A549 (cell line): ENCODE data around the gene S100A13. TPM values are rescaled to one million over a fixed set of nuclear protein-coding genes. Genes with fewer than 3 reads are reported as not detected.
A peak's percentile ranks its signal among the peaks of the same experiment; 100 is the strongest.

Experiments
- ATAC-seq, 2 experiments: fragments of 200-7000 bp in 1 of 2; fragments of >200 bp in 1 of 2; cut with Nextera tagmentation in 1 of 2; cut with Tn5 transposase in 1 of 2; 3 replicates each; pipeline versions ENCODE4 v1.8.0 to v1.9.1; 2018 to 2020; ENCODE audit warnings: mild to moderate bottlenecking in 1 of 2, moderate library complexity in 1 of 2
- CTCF ChIA-PET: fragments of 300-600 bp; sonication (Branson Sonifier 250); formaldehyde crosslinking; extraction: SDS; loops from one replicate; lab custom pipeline; 2021; ENCODE audit warnings: antibody characterized with exemption, inconsistent platforms; lab: Yijun Ruan, JAX
- POLR2A ChIA-PET: fragments of 350-600 bp; formaldehyde crosslinking; extraction: SDS; loops from one replicate; lab custom pipeline; 2021; ENCODE audit warnings: antibody characterized with exemption, inconsistent platforms; lab: Yijun Ruan, JAX
- DNase-seq, 2 experiments: peaks; one replicate each; pipeline versions ENCODE4 v3.0.0 to v3.0.0-alpha.2; 2011 to 2016; ENCODE audit warnings: low read depth in 1 of 2, low spot score in 1 of 2
- FAIRE-seq: peaks from 2 replicates; lab custom pipeline; 2011; peaks lifted over from hg19 to GRCh38; lab: Jason Lieb, UNC
- H3K27ac ChIP-seq, 2 experiments: fragments of >200 bp; sonication (Bioruptor Twin); formaldehyde crosslinking; 3 replicates each; pipeline ENCODE4 v1.5.1; 2016 to 2017
- H3K4me1 ChIP-seq: fragments of >200 bp; sonication (Bioruptor Twin); formaldehyde crosslinking; 3 replicates; pipeline ENCODE4 v1.6.1; 2016
- H3K4me2 ChIP-seq: fragments of >200 bp; sonication (Bioruptor Twin); formaldehyde crosslinking; 3 replicates; pipeline ENCODE4 v1.6.1; 2016
- H3K4me3 ChIP-seq: fragments of >200 bp; sonication (Bioruptor Twin); formaldehyde crosslinking; 3 replicates; pipeline ENCODE4 v1.5.1; 2016
- H3K9me3 ChIP-seq: fragments of >200 bp; sonication (Bioruptor Twin); formaldehyde crosslinking; 3 replicates; pipeline ENCODE4 v1.6.1; 2016
- CBX8 ChIP-seq: fragments of 200-600 bp; sonication (generic); IDR thresholded peaks from 2 replicates; pipeline ENCODE4 v1.6.1; 2016
- CHD4 ChIP-seq: fragments of 200-600 bp; sonication (generic); IDR thresholded peaks from 2 replicates; pipeline ENCODE4 v1.6.1; 2016; ENCODE audit warnings: antibody characterized with exemption, mild to moderate bottlenecking, borderline replicate concordance
- ELK1 ChIP-seq: fragments of 150-350 bp; IDR thresholded peaks from 2 replicates; pipeline ENCODE4 v1.6.1; 2014; ENCODE audit warnings: low read depth, mild to moderate bottlenecking, low read length
- EP300 ChIP-seq, 2 experiments: fragments of >200 bp; sonication (Bioruptor Twin); formaldehyde crosslinking; IDR thresholded peaks; 2 replicates in 1 of 2; 3 replicates in 1 of 2; pipeline ENCODE4 v1.6.1; 2016 to 2017
- ESRRA ChIP-seq: fragments of 150-350 bp; IDR thresholded peaks from 2 replicates; pipeline ENCODE4 v1.6.1; 2014; ENCODE audit warnings: mild to moderate bottlenecking, low read length, borderline replicate concordance
- HDAC2 ChIP-seq: fragments of 200-600 bp; sonication (generic); IDR thresholded peaks from 2 replicates; pipeline ENCODE4 v1.6.1; 2016
- HEYL ChIP-seq: fragments of 250-450 bp; sonication (Bioruptor Pico); IDR thresholded peaks from 2 replicates; pipeline ENCODE4 v1.8.0; 2021; ENCODE audit warnings: mild to moderate bottlenecking, moderate library complexity
- JUN ChIP-seq, 2 experiments: fragments of >200 bp; sonication (Bioruptor Twin); formaldehyde crosslinking; IDR thresholded peaks; 2 replicates in 1 of 2; 3 replicates in 1 of 2; pipeline ENCODE4 v1.6.1; 2016 to 2017
- JUNB ChIP-seq: fragments of >200 bp; sonication (Bioruptor Twin); formaldehyde crosslinking; IDR thresholded peaks from 2 replicates; pipeline ENCODE4 v1.6.1; 2016
- MAFK ChIP-seq: fragments of 450-650 bp; IDR thresholded peaks from 2 replicates; pipeline ENCODE4 v1.6.1; 2014; ENCODE audit not compliant: partially characterized antibody
- MYC ChIP-seq: IDR thresholded peaks from 2 replicates; pipeline ENCODE4 v1.6.1; 2012; ENCODE audit warnings: mild to moderate bottlenecking, inconsistent platforms, low read length, improper control_type of control experiment, borderline replicate concordance
- NFE2L2 ChIP-seq: fragments of 150-350 bp; conservative IDR thresholded peaks from 2 replicates; pipeline ENCODE4 v1.6.1; 2014; ENCODE audit warnings: low read length
- RAD21 ChIP-seq, 2 experiments: fragments of >200 bp in 1 of 2; sonication (Bioruptor Twin) in 1 of 2; formaldehyde crosslinking in 1 of 2; IDR thresholded peaks in 1 of 2; conservative IDR thresholded peaks in 1 of 2; 2 replicates in 1 of 2; 3 replicates in 1 of 2; pipeline ENCODE4 v1.6.1; 2012 to 2018; ENCODE audit warnings: inconsistent platforms in 1 of 2
- RARB ChIP-seq: fragments of 250-450 bp; sonication (Bioruptor Pico); IDR thresholded peaks from 2 replicates; pipeline ENCODE4 v1.8.0; 2021; ENCODE audit warnings: mild to moderate bottlenecking, moderate library complexity
- RCOR1 ChIP-seq: fragments of 150-350 bp; IDR thresholded peaks from 2 replicates; pipeline ENCODE4 v1.6.1; 2014; ENCODE audit warnings: antibody characterized with exemption, low read length, low read depth
- RNF2 ChIP-seq: fragments of 200-600 bp; sonication (generic); IDR thresholded peaks from 2 replicates; pipeline ENCODE4 v1.6.1; 2016; ENCODE audit warnings: low read depth, mild to moderate bottlenecking, antibody characterized with exemption, moderate library complexity, borderline replicate concordance
- WGBS: methylation state at CpG from one replicate; pipeline ENCODE4 v1.1.6; 2017; ENCODE audit errors: missing lambda C conversion rate; 5-methylcytosine and 5-hydroxymethylcytosine counted together
- polyA plus RNA-seq, 4 experiments: library from polyadenylated mRNA; depleted of rRNA in 3 of 4; stranded (reverse); fragments of >200 nt; fragmentation: RNase III in 1 of 4; extraction: RNeasy Plus Mini Kit Qiagen cat#74134 plus additional on column Dnase treatment in 1 of 4; gene quantifications; 2 replicates in 3 of 4; 3 replicates in 1 of 4; pipeline ENCODE4 v1.2.3, GENCODE V29; 2011 to 2017
- TF ChIP-seq, protein P1 (sequence below): fragments of >200 bp; sonication (Bioruptor Twin); formaldehyde crosslinking; IDR thresholded peaks from 3 replicates; pipeline ENCODE4 v1.6.1; 2016
- TF ChIP-seq, protein P2 (sequence below): fragments of 250-450 bp; sonication (Bioruptor Pico); IDR thresholded peaks from 2 replicates; pipeline ENCODE4 v1.5.0; 2020; ENCODE audit warnings: low read depth, mild to moderate bottlenecking, moderate library complexity
- TF ChIP-seq, protein P3 (sequence below): fragments of 450-650 bp; IDR thresholded peaks from 2 replicates; pipeline ENCODE4 v1.6.1; 2014; ENCODE audit warnings: antibody characterized with exemption
- TF ChIP-seq, protein P4 (sequence below): fragments of >200 bp; sonication (Bioruptor Twin); formaldehyde crosslinking; IDR thresholded peaks from 2 replicates; pipeline ENCODE4 v1.6.1; 2016

S100A13 gene
- polyA plus RNA-seq, 2 of the 4 experiments (the other 2 are of a cell fraction), result 113 to 129 TPM

DNA sequence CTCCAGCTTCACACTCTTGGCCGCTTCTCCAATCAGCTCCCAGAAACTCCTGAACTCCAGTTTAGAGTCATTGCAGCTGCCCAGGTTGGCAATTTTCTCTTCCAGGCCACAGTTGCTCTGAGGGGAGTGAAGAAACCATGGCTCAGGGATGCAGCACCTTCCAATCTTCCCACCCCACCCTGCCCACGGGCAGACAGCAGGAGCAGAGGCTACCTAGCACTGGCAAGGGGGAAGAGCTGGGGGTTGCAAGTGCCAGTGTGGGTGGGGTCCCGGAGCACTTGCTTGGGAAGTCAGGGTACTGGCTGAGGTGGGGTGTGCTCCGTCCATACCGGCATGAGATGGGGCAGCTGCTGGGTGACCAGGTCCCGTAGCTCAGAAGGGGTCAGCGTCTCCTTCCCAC is 12.4 kb downstream of the S100A13 start:
- Histone ChIP-seq H3K9me3 (no peaks in the 10 kb centered on the region), H3K27ac (peak overlapping the region in 1 of 2 experiments; percentile 91; a peak in 2 of 6 replicates), H3K4me2 (no peak overlapping the region)
- 100% methylated on average over 5 of the region's 7 CpGs for WGBS
- DNase-seq, result no peak
- POLR2A ChIA-PET, result interaction anchor here (1.7 to 4.7 kb wide), 2 partner anchors 12 to 20 kb away, joined by 11 to 49 read pairs; partner anchors contain the start of genes CHTOP and S100A13
- CTCF ChIA-PET, result interaction anchor here (0.8 to 18.3 kb wide), 12 partner anchors 9 to 332 kb away, joined by 3 to 253 read pairs (median 8); partner anchors contain the start of genes CHTOP, DENND4B, S100A1 and S100A13
- TF ChIP-seq MYC, result no peak
- TF ChIP-seq, protein P1, sequence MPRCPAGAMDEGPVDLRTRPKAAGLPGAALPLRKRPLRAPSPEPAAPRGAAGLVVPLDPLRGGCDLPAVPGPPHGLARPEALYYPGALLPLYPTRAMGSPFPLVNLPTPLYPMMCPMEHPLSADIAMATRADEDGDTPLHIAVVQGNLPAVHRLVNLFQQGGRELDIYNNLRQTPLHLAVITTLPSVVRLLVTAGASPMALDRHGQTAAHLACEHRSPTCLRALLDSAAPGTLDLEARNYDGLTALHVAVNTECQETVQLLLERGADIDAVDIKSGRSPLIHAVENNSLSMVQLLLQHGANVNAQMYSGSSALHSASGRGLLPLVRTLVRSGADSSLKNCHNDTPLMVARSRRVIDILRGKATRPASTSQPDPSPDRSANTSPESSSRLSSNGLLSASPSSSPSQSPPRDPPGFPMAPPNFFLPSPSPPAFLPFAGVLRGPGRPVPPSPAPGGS, result no peak
- no peak for TF ChIP-seq NFE2L2
- TF ChIP-seq RARB (CRISPR knock-in tag), result no peak
- TF ChIP-seq, protein P2, sequence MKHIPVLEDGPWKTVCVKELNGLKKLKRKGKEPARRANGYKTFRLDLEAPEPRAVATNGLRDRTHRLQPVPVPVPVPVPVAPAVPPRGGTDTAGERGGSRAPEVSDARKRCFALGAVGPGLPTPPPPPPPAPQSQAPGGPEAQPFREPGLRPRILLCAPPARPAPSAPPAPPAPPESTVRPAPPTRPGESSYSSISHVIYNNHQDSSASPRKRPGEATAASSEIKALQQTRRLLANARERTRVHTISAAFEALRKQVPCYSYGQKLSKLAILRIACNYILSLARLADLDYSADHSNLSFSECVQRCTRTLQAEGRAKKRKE (CRISPR knock-in tag), result no peak
- TF ChIP-seq, protein P3, sequence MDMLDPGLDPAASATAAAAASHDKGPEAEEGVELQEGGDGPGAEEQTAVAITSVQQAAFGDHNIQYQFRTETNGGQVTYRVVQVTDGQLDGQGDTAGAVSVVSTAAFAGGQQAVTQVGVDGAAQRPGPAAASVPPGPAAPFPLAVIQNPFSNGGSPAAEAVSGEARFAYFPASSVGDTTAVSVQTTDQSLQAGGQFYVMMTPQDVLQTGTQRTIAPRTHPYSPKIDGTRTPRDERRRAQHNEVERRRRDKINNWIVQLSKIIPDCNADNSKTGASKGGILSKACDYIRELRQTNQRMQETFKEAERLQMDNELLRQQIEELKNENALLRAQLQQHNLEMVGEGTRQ, result no peak
- TF ChIP-seq RCOR1, result no peak
- TF ChIP-seq JUN (IDR thresholded peaks at IDR 0.05), result no peak
- no peak for TF ChIP-seq HEYL
- TF ChIP-seq JUNB, result no peak
- TF ChIP-seq, protein P4, sequence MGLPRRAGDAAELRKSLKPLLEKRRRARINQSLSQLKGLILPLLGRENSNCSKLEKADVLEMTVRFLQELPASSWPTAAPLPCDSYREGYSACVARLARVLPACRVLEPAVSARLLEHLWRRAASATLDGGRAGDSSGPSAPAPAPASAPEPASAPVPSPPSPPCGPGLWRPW, result no peak
- TF ChIP-seq MAFK, result no peak
- TF ChIP-seq CBX8, result no peak
- TF ChIP-seq CHD4, result no peak
- TF ChIP-seq RNF2, result no peak
- TF ChIP-seq, all 56 proteins: peak for 0
- H3K4me3 ChIP-seq, result no peak overlapping the region
- FAIRE-seq, result no peak
- peaks cover 43% of the 10 kb centered on the region for H3K4me1 ChIP-seq
- ATAC-seq, result no peak

DNA sequence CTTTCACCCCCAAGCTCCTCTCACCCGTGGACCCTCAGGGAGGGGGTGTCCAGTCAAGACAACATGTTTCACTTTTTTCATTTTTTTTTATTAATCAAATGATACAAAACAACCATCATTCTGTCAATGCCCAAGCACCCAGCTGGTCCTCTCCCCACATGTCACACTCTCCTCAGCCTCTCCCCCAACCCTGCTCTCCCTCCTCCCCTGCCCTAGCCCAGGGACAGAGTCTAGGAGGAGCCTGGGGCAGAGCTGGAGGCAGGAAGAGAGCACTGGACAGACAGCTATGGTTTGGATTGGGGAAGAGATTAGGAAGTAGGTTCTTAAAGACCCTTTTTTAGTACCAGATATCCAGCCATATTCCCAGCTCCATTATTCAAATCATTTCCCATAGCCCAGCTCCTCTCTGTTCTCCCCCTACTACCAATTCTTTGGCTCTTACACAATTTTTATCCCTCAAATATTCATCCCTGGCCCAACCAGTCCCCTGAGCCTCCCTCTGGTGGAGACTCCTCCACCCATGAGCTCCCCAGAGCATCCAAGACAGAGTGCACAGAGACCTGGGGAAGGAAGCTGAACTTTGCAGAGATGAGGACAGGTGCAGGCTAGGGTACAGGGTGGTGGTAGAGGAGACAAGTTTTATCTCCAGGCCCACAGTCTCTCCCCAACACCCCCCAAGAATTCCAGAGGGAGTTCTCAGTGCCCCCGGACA is 13.0 kb downstream of the S100A13 start:
- TF ChIP-seq ELK1 (no peak), ESRRA (no peak), RAD21 (conservative IDR thresholded peaks at IDR 0.05 in 1 of 2, IDR thresholded peaks at IDR 0.05 in 1 of 2) (no peak), JUNB (no peak), EP300 (IDR thresholded peaks at IDR 0.05) (no peak), HDAC2 (no peak)
- ATAC-seq (no peak), FAIRE-seq (no peak), DNase-seq (no peak)
- Histone ChIP-seq H3K4me1 (peaks cover 49% of the 10 kb centered on the region), H3K9me3 (no peaks in the 10 kb centered on the region), H3K27ac (peak overlapping the region; percentile 91 to 96; a peak in 4 of 6 replicates), H3K4me2 (peak overlapping the region; percentile 96; the same call in 1 of the 3 replicates), H3K4me3 (no peak overlapping the region)
- ChIA-PET CTCF (interaction anchor here (0.6 to 18.3 kb wide), 13 partner anchors 10 to 333 kb away, joined by 3 to 253 read pairs (median 7); partner anchors contain the start of genes CHTOP, DENND4B, S100A1 and S100A13), POLR2A (interaction anchor here (1.7 to 4.7 kb wide), 2 partner anchors 13 to 20 kb away, joined by 11 to 49 read pairs; partner anchors contain the start of genes CHTOP and S100A13)
- 92% methylated on average over 2 of the region's 2 CpGs for WGBS
